ENCODE results near the gene MAPK9.

GRCh38 chr5:180330270-180330648 lies 38.4 kb upstream of the MAPK9 start:
- TF ChIP-seq CTCF (IDR thresholded peaks at IDR 0.05): no peak
- no peak for TF ChIP-seq POLR2A (IDR thresholded peaks at IDR 0.05)

All from transverse colon (tissue), 3 donors.